ENCODE results near the gene CMTR1.
"Not testable (repeated sequence)": the region's sequence is repeated elsewhere in the genome, so short reads cannot be mapped to it uniquely, and the experiment has no call there.

Gene CMTR1

GRCh38 chr6:37432916-37433656, at the start of gene CMTR1:
CMTR1 (plus strand) TSS chr6:37433221; CDS start chr6:37435630, 2,409 bp downstream.
- peak; percentile 94 to 97 for DNase-seq (ENCODE audit: low read depth in 1 of 2, low spot score in 1 of 2)

GRCh38 chr6:37388578-37388977, 44.4 kb upstream of the CMTR1 start:
- no peak for DNase-seq (ENCODE audit: low read depth in 1 of 2, low spot score in 1 of 2)

- DNase-seq (ENCODE audit: low read depth in 1 of 2, low spot score in 1 of 2) = no peak
Observed at GRCh38 chr6:37389857-37390256, 43.2 kb upstream of the CMTR1 start.

GRCh38 chr6:37391120-37391519, 41.9 kb upstream of the CMTR1 start:
- no peak for DNase-seq (ENCODE audit: low read depth in 1 of 2, low spot score in 1 of 2)

- DNase-seq (ENCODE audit: low read depth in 1 of 2, low spot score in 1 of 2) = no peak
Observed at GRCh38 chr6:37392821-37393220, 40.2 kb upstream of the CMTR1 start.

GRCh38 chr6:37393381-37393929, 39.6 kb upstream of the CMTR1 start:
- DNase-seq (ENCODE audit: low read depth in 1 of 2, low spot score in 1 of 2) = no peak

- no peak for DNase-seq (ENCODE audit: low read depth in 1 of 2, low spot score in 1 of 2)
Observed at GRCh38 chr6:37396571-37397180, 36.3 kb upstream of the CMTR1 start.

- DNase-seq (ENCODE audit: low read depth in 1 of 2, low spot score in 1 of 2) = no peak
Observed at GRCh38 chr6:37399131-37399530, 33.9 kb upstream of the CMTR1 start.

GRCh38 chr6:37399795-37400490, 33.1 kb upstream of the CMTR1 start:
- DNase-seq (ENCODE audit: low read depth in 1 of 2, low spot score in 1 of 2) = no peak

GRCh38 chr6:37401658-37402057, 31.4 kb upstream of the CMTR1 start:
- DNase-seq (ENCODE audit: low read depth in 1 of 2, low spot score in 1 of 2) = not testable (repeated sequence)

- no peak for DNase-seq (ENCODE audit: low read depth in 1 of 2, low spot score in 1 of 2)
Observed at GRCh38 chr6:37406726-37407341, 26.2 kb upstream of the CMTR1 start.

GRCh38 chr6:37407948-37408347, 25.1 kb upstream of the CMTR1 start:
- DNase-seq (ENCODE audit: low read depth in 1 of 2, low spot score in 1 of 2) = no peak

GRCh38 chr6:37409501-37409900, 23.5 kb upstream of the CMTR1 start:
- DNase-seq (ENCODE audit: low read depth in 1 of 2, low spot score in 1 of 2) = no peak

- DNase-seq (ENCODE audit: low read depth in 1 of 2, low spot score in 1 of 2) = no peak
Observed at GRCh38 chr6:37417393-37417792, 15.6 kb upstream of the CMTR1 start.

- DNase-seq (ENCODE audit: low read depth in 1 of 2, low spot score in 1 of 2) = no peak
Observed at GRCh38 chr6:37418722-37419121, 14.3 kb upstream of the CMTR1 start.

GRCh38 chr6:37426058-37426944, 6.7 kb upstream of the CMTR1 start:
- DNase-seq (ENCODE audit: low read depth in 1 of 2, low spot score in 1 of 2) = no peak

GRCh38 chr6:37426945-37427510, 6.0 kb upstream of the CMTR1 start:
- DNase-seq (ENCODE audit: low read depth in 1 of 2, low spot score in 1 of 2) = no peak

GRCh38 chr6:37429352-37429750, 3.7 kb upstream of the CMTR1 start:
- DNase-seq (ENCODE audit: low read depth in 1 of 2, low spot score in 1 of 2) = no peak

GRCh38 chr6:37432590-37432915, 468 bp upstream of the CMTR1 start:
- no peak for DNase-seq (ENCODE audit: low read depth in 1 of 2, low spot score in 1 of 2)

GRCh38 chr6:37433657-37434271, 743 bp downstream of the CMTR1 start:
- DNase-seq (ENCODE audit: low read depth in 1 of 2, low spot score in 1 of 2) = peak in 1 of 2 donors; percentile 13

Data from activated T-helper 1 cell treated with anti-CD3 and anti-CD28 coated beads, Interleukin-2, amount 50 U/mL, for 16 hours (primary cell).